Left ventricle myocardium inferior (tissue), 1 donor: ENCODE measurements around the gene PNMT. TPM values are rescaled to one million over a fixed set of nuclear protein-coding genes. Genes with fewer than 3 reads are reported as not detected.

ENCODE experiments used
- DNase-seq: peaks from one replicate; pipeline ENCODE4 v3.0.0-alpha.2; 2020
- H3K27ac ChIP-seq: fragments of 200-600 bp; replicated peaks from 2 replicates; pipeline ENCODE4 v1.8.0; 2021
- H3K27me3 ChIP-seq: fragments of 200-600 bp; 2 replicates; pipeline ENCODE4 v1.8.0; 2021; ENCODE audit warnings: low read depth
- H3K36me3 ChIP-seq: fragments of 200-600 bp; 2 replicates; pipeline ENCODE4 v1.8.0; 2021
- H3K4me1 ChIP-seq: fragments of 200-600 bp; 2 replicates; pipeline ENCODE4 v1.8.0; 2021
- H3K4me3 ChIP-seq: fragments of 200-600 bp; 2 replicates; pipeline ENCODE4 v1.8.0; 2021; ENCODE audit warnings: mild to moderate bottlenecking, moderate library complexity
- H3K9me3 ChIP-seq: fragments of 200-600 bp; replicated peaks from 2 replicates; pipeline ENCODE4 v1.8.0; 2021
- CTCF ChIP-seq: fragments of 200-600 bp; IDR thresholded peaks from 2 replicates; pipeline ENCODE4 v1.8.0; 2021; ENCODE audit warnings: antibody characterized with exemption, mild to moderate bottlenecking, borderline replicate concordance
- intact Hi-C: fragments of 100-400 bp; cut with micrococcal nuclease; formaldehyde crosslinking; loops from one replicate; pipeline ENCODE4 v1.11.0; 2022
- total RNA-seq: library from RNA; stranded (reverse); fragmentation: NEBNext Ultra II Directional; extraction: Animal tissue kit (Norgen Biotek cat#: 25700); gene quantifications from one replicate; pipeline ENCODE4 v1.2.1, GENCODE V29; 2021
- donor health status: DM: no; HTN: yes; CAD: no; lungs with severe emphysema.

PNMT gene
- total RNA-seq, 1 donor from 2014 or later: 7.6 TPM

- TF ChIP-seq CTCF: no peak
- Histone ChIP-seq H3K36me3 (no peaks in the 10 kb centered on the region), H3K4me3 (no peak overlapping the region), H3K4me1 (peaks cover 42% of the 10 kb centered on the region), H3K9me3 (no peaks in the 10 kb centered on the region), H3K27me3 (no peaks in the 10 kb centered on the region), H3K27ac (peak overlapping the region; percentile 50)
- intact Hi-C loops: no loop called here
- DNase-seq: no peak
Observed at GRCh38 chr17:39653316-39653661, 15.0 kb upstream of the PNMT start.

- no peak overlapping the region for H3K27ac ChIP-seq
- DNase-seq: peak; percentile 61
- H3K9me3 ChIP-seq: no peaks in the 10 kb centered on the region
- intact Hi-C loops: no loop called here
- H3K4me3 ChIP-seq: no peak overlapping the region
- no peaks in the 10 kb centered on the region for H3K27me3 ChIP-seq
- peaks cover 3% of the 10 kb centered on the region for H3K36me3 ChIP-seq
- H3K4me1 ChIP-seq: peaks cover 47% of the 10 kb centered on the region
- TF ChIP-seq CTCF: peak; percentile 85
Observed at GRCh38 chr17:39653662-39654331, 14.5 kb upstream of the PNMT start.

GRCh38 chr17:39655105-39655504 is 13.1 kb upstream of the PNMT start:
- Histone ChIP-seq H3K36me3 (peaks cover 3% of the 10 kb centered on the region), H3K4me3 (no peak overlapping the region), H3K27ac (no peak overlapping the region), H3K4me1 (peaks cover 60% of the 10 kb centered on the region), H3K9me3 (no peaks in the 10 kb centered on the region), H3K27me3 (no peaks in the 10 kb centered on the region)
- intact Hi-C loops: no loop called here
- no peak for TF ChIP-seq CTCF
- no peak for DNase-seq

- Histone ChIP-seq H3K36me3 (peaks cover 6% of the 10 kb centered on the region), H3K4me1 (peaks cover 74% of the 10 kb centered on the region)
- DNase-seq: no peak
Observed at GRCh38 chr17:39658346-39658745, 9.9 kb upstream of the PNMT start.

GRCh38 chr17:39658760-39659159 is 9.5 kb upstream of the PNMT start:
- intact Hi-C loops: no loop called here
- H3K36me3 ChIP-seq: peaks cover 6% of the 10 kb centered on the region
- no peaks in the 10 kb centered on the region for H3K27me3 ChIP-seq
- no peak for TF ChIP-seq CTCF
- H3K4me3 ChIP-seq: no peak overlapping the region
- DNase-seq: no peak
- peak overlapping the region; percentile 97 for H3K27ac ChIP-seq
- H3K9me3 ChIP-seq: no peaks in the 10 kb centered on the region
- H3K4me1 ChIP-seq: peaks cover 74% of the 10 kb centered on the region

More at GRCh38 chr17:39658346-39658745, 9.9 kb upstream of the PNMT start:
- Histone ChIP-seq H3K4me3 (no peak overlapping the region), H3K27me3 (no peaks in the 10 kb centered on the region), H3K9me3 (no peaks in the 10 kb centered on the region), H3K27ac (peak overlapping the region; percentile 97)
- no peak for TF ChIP-seq CTCF
- intact Hi-C loops: no loop called here
